Stromal cell of bone marrow (primary cell): ENCODE results near the gene TMEM54.

Experiments
- DNase-seq: peaks from one replicate; pipeline ENCODE4 v3.0.0-alpha.2; 2012; ENCODE audit warnings: low read depth

The TMEM54 gene

DNA sequence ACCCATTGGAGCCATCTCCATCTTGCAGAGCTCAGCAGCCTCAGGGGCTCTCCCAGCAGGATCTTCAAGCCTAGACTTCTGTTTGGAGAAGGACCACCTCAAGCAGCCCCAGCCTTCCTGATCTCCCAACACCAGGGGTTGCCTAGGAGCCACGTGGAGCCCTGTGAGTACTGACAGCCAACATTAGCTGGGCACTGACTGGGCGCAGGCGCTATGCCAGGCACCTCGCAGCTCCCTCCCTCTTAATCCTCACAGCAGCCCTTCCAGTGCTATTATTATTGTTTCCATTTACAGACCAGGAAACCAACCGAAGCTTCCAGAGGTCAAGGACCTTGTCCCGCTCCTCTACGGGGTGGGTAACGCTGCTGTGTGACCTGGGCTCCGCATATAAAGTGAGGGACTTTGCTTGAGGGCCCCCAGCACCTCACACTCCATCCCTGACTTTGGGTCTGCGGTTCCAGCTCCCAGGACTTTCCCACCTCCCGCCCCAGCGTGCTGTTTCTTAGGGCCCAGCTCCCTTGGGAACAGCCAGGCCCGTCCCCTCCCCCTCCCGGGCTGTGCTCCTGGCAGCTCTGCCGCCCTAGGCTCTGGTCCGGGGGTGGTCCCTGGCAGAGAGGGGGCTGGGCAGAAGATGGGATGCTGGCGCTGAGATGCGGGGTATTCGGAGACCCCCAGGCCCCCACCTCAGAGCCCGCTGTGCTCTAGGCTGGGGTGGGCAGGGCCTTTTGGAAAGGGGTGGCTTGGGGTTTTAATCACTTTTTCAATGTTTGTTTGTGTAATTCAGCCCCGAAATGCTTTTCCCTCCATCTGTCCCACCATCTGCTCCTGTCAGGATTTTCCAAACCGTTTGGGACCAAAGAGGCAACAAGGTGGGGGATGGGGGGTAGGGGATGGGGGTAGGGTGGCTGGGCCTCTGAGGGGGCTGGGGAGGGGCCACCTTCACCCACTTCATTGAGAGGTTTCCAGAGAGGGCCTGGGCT, 19.0 kb downstream of the TMEM54 start:
- DNase-seq, result no peak

DNA sequence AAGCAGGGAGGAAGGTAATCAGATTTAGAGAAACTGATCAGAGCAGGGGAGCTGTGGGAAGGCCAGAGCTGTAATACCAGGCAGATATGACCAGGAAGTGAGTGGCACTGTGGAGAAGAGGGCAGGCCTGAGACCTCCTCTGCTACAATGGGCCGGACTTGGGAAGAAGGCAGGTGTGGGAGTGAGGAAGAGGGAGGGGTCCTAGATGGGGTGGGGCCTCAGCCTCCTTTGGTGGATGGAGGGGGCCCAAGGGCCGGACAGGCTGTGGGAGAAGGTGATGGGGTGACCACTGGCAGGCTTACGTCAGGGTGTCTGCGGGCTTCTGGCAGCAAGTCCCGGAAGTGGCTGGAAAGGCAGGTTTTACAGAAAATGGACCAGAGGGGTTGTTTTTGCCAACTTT, 19.9 kb downstream of the TMEM54 start:
- DNase-seq, result no peak

DNA sequence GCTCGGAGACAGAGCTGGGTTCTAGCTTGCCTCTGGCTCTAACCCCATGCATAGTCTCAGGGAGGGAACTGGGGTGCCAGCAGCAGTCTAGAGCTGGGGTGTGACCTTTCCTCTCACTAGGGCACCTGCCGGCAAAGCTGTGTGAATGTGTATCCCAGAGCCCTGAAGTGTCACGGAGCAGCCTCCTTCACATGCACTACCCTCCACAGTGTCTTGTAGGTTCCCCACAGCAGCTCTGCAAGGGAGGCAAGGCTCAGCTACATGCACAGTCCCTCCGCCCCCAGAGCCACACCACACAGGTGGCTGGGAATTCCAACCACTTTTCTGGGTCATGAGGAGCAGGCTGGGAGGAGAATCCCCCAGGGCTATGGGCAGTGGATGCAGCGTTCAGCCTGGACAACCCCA, 22.6 kb downstream of the TMEM54 start:
- no peak for DNase-seq

- DNase-seq, result no peak
Observed at GRCh38 chr1:32878183-32878582, 23.0 kb downstream of the TMEM54 start.

DNA sequence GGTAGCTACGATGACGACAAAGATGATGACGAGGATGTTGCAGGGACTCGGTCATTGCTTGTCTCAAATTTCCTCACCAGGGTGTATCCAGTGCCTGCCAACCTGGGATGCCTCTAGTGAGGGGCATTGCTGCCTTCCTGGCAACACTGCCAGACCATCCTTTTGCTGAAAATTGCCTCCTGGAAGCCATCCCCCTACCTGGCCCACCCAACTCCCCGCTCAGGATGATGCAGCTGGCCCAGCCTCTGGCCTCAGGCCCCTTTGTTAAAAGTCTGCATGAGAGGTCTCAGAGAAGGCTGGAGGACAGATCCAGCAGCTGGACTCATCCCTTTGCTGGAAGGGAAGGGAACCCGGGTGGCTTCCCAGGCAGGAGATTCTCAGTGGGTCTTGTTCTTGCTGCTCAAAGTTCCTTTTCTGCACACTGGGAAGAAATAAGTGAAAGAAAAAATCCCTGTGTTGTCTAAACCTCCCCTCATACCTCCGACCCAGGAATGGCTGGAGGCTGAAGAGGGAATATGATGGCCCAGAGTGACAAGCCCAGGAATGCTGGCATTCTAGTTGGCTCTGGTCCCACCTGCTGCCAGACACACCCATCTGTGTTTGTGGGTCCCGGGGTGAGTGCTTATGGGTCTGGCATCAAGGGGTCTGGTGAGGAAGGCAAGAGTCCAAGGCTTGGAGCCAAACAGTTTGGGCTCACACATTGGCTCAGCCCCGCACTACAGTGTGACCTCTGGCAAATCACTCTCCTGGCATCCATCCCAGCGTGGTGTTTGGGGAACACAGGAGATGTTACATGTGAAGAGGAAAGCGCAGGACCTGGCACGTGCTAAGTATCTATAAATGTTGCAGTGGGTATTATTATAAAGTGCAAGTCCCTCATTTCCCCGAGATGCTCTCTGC, 23.7 kb downstream of the TMEM54 start:
- DNase-seq, result no peak

GRCh38 chr1:32876341-32877210, 24.6 kb downstream of the TMEM54 start:
- DNase-seq, result no peak

- no peak for DNase-seq
Observed at GRCh38 chr1:32874860-32875752, 26.1 kb downstream of the TMEM54 start.

- DNase-seq, result no peak
Observed at GRCh38 chr1:32873484-32873883, 27.7 kb downstream of the TMEM54 start.

GRCh38 chr1:32872192-32872460, 29.1 kb downstream of the TMEM54 start:
- no peak for DNase-seq

DNA sequence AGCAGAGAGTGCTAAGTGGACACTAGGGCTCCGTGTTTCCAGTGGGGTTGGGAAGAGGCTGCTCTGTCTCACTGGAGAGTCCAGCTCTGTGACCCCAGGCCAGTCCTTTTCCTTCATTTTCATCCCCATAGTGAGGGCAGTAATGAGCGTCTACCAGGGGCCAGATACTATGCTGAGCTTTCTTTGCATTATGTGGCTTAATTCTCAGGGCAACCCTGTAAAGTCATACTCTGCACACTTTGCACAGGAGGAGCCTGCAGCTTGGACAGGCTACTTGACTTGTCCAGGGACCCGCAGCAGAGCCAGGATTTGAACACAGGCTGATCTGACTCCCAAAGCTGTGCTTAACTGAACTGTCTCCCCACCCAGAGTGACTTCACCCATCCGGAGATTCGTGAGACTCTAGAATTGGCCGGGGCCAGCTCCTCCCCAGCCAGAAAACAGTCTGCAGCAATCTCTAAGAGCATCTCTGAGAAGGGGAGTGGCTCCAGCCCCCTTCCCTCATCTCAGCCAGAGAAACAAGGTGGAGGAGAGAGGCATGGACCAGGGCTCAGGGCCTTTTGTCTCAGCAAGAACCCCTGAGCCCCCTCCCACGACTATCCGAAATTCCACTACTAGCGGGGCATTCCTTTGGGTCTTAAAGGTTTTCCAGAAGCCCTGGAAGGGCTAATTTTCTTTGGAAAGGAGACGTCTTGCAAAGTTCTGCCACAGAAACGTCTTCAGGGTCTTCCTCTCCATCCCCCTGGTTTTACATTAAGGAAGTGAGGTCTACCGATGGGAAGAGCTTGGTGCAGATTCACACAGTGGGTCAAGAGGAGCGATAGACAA, 29.6 kb downstream of the TMEM54 start:
- no peak for DNase-seq

DNA sequence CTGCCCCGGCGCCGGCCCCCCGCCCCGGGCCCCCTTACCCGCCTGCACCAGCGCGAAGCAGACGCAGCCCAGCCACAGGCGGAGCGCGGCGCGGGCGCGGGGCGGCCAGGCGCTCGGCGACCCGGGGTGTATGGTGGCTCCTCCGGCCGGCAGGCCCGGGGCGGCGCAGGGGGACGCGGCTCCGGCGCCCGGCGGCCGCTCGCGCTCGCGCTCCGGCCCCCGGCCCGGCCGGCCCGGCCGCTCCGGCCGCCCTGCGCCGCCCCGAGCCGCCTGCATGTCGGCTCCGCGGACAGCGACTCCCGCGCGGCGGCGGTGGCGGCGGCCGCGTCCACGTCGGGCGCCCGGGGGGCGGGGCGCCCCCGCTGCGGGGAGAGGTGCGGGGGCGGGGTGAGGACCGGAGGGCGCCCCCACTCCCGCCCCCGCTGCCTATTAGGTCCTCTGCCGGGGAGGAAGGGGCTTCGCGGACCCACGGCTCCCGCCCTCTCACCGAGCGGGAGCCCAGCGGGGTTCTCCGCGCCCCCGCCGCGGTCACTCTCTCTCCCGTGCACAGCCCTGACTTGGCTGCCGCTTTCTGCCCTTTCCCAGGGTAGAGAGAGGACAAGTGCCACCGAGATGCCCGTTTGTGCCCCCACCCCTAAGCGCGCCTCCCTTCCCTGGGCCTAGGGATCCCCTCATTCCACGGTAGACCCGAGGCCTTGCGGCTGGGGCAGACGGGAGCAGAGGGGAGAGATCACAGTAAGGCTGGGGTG, 30.4 kb downstream of the TMEM54 start, which contains the start of gene FNDC5:
Gene FNDC5 (minus strand): TSS at position 298 of the 749 bp plus-strand sequence.
- no peak for DNase-seq

DNA sequence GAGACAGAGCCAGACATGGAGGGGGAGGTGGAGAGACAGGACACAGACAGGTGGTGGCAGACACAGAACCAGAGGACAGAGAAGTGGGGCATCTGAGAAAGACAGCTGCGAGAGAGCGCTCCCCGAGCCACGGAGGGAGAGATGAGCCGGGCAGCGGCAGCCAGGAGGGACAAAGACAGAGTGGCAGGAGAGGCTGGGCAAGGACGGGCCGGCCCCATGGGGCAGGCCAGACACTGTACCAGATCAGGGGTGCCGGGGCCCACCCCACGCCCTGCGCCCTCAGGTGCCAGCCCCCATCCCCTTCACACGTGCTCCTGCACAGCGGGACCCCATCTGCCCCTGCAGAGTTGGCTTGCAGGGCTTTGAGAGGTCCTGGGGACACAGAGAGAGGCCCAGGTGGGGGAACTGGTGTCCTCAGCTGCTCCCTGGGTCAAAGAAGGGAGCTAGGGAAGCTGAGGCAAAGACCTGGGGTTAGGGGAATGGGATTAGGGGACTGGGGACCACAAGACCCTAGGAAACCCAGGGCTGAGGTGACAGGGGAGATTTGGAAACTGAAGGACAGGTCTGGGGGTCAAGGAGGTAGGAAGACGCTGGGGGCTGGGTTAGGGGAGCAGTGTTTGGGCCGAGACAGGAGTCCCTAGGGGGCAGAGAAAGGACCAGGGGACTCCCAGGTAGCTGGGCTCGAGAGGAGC, 31.1 kb downstream of the TMEM54 start:
- no peak for DNase-seq

- no peak for DNase-seq
Observed at GRCh38 chr1:32868806-32869455, 32.3 kb downstream of the TMEM54 start.

DNA sequence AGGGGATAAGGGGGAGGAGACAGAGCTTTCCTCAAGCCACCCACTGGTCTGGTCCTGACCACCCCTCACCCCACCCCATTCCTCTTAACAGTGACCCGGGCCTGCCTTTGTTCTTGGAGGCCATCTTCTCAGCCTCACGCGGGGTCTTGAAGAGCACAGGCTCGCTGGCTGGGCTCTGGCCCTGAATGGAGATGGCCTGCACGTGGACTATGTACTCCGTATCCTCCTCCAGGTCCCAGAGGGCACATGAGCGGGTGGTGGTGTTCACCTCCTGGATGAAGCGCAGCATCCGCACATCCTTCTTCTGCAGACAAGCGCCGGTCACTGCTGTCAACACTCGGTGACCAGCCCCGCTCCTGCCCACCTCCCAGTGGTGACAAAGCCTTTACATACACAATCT, 33.1 kb downstream of the TMEM54 start:
- no peak for DNase-seq

DNA sequence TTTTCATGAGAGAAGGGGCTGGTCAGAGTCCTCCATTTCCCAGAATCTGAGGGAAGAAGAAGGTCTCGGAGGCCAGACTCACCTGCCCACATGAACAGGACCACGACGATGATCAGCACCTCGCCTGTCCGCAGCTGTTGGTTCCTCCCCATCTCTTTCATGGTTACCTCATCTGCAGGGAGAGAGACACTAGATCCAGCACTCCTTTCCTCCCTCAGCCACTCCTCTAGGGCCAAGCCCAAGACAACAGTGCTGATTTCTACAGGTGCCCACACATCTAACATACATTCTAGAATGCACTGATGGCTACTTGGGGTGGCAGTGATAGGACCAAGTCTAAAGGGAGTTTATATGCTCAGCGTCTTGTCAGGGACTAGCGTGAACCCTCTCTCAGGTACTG, 33.5 kb downstream of the TMEM54 start:
- DNase-seq, result no peak

- DNase-seq, result no peak
Observed at GRCh38 chr1:32867151-32867550, 34.0 kb downstream of the TMEM54 start.

DNA sequence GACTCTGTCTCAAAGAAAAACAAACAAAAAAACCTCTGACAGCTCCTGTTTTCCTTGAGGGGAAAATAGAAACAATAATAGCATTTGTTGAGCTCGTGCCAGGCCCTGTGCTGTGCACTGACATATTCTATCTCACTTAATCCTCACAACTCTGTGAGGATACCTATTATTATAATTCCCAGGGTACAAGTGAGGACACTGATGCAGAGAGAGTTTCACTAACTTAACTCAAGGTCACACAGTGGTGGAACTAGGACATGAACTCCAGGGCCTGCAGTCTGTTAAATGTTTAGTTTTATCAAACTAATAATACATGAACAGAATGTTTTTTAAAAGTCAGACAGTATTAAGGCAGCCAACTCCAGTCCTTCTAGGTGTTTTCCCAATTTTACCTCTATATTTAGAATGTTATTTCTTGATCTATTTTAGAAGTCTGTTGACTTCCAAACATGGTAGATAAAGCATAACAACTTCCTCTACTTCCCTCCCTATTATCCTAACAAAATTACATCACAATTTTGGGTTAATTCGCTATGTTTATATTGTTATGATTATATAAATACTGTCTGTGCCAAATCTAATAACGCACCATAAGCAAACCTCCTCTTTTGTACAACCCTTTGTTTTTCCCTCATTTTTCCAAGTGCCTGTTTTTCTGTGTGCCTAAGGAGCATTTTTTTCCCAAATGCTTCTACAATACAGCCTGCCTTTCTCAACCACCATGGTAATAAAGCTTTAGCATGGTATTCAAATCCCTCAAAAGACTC, 35.4 kb downstream of the TMEM54 start:
- DNase-seq, result no peak
